AML-193 (cell line): ENCODE results near the gene NIPAL3.

ENCODE experiments used
- DNase-seq, 2 experiments: peaks; one replicate each; lab custom pipeline; 2025; lab: John Stamatoyannopoulos, UW

Gene NIPAL3

GRCh38 chr1:24390924-24391782 is 24.4 kb upstream of the NIPAL3 start:
- DNase-seq: peak; percentile 25 to 38

DNA sequence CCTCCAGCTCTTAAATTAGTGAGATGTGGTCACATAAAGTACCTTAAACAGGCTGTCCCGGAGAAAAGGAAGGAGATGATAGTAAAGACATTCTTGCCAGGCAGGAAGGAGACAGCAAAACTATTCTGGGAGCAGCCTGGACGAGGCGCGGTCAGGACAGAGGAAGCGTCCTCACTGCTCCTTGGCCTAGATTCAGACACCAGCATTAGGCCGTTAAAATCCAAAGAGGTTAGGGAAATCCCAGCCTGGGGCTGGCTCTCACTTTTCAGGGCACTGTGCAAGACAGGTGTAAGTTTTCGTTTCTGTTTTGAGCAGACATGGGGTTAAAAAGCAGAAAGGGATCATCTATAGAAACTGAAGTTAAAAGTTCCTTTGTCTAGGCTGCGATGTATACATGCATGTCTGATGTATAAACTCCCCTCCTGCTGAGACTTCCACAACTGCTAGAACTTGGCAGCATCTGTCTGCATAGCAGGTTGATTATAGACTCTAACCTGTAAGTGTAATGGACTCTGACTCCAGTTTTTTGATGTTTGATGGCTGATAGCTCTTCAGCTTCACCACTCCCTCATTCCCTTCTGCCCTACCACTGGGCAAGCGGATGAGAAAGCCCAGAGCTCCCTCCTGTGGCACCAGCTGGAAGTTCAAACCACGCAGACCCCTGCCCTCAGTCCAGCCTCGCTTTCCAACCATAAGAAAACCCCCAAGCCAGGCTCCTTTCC is 23.6 kb upstream of the NIPAL3 start:
- peak; percentile 22 to 44 for DNase-seq

- DNase-seq: no peak
These were observed 23.0 kb upstream of the NIPAL3 start for GRCh38 chr1:24392604-24392946.

DNA sequence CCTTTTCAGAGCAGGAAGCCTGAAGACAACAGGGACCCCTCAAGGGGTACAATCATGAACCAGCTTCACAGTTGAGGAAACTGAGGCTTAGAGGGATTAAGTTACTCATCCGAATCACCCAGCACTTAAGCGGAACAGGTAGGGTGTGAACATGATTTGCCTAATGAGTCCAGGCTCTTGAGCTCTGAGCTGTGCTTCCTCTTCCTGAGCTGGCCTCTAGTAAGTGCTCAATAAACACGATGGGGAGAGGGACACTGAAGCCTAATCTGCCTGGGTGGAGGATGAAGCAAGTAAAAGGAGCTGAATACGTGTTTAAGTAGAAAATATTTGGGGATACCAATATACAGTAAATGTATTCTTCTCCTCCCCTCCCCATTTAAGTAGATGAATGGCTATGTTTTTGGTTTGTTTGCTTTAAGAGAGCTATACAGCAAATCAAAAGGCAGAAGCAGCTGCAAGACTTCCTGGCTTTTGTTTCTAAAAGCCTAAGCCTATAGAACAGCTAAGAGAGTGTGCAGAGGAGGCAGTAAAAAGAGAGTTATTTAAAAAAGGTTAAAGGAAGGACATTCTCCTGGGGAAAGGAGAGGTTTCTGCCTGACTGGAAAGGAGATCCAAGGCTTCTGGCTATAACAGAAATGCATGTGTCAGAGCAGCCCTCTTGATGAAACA is 22.5 kb upstream of the NIPAL3 start:
- DNase-seq: no peak

DNA sequence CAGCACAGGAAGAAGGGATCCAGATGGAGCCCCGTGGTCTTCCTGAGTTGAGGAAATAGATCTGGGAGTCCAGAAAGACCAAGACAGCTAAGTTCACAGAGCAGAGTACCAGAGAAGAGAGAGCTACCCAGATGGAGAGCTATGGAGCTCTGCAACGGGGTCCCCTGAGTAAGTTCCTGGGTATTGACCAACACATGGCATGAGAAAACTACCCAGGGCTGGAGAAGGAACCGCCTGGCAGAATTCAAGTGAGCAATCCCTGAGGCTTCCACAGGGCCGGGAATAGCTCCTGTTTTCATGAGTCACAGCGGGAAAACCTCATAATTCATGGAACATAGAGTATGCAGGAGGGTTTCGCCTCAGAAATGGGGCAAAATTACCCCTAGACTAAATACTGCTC is 21.7 kb upstream of the NIPAL3 start:
- no peak for DNase-seq

DNA sequence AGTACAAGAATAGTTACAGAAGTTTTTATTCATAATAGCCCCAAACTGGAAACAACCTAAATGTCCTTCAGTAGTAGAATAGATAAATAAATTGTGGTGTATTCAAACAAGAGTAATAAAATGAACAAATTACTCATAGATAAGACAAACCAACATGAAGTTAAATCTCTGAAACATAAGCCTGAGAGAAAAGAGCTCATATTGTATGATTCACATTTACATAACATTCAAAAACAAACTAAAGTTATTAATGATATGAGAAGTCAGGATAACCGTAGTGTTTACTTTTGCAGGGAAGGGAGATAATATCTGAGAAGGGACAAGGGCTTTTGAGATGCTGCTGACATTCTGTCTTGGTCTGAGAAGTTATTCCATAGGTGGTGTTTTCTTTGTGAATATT is 15.5 kb upstream of the NIPAL3 start:
- no peak for DNase-seq

- no peak for DNase-seq
These were observed 11.8 kb upstream of the NIPAL3 start for GRCh38 chr1:24403806-24404205.

- DNase-seq: no peak
These were observed 8.8 kb upstream of the NIPAL3 start for GRCh38 chr1:24406788-24407187.

GRCh38 chr1:24409535-24409934 is 6.1 kb upstream of the NIPAL3 start:
- no peak for DNase-seq

DNA sequence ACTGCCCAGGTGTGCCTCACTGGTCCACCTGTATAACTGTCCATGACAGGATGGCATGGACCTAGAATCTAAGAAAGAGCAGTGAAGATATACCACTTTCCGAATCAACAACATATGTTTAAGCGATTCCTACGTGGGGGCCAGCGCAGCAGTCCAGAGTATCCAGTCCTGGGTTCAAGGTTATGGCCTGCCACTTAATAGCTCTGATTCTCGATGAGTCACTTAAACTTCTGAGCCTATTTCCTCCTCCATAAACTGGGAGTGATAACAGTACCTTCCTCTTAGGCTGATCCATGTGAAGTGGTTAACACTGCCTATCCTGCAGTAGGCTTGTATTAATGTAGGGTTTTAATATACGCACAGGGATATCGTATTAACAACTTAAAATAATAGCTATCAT is 4.9 kb upstream of the NIPAL3 start:
- DNase-seq: no peak

- no peak for DNase-seq
These were observed 3.6 kb upstream of the NIPAL3 start for GRCh38 chr1:24411963-24412362.

DNA sequence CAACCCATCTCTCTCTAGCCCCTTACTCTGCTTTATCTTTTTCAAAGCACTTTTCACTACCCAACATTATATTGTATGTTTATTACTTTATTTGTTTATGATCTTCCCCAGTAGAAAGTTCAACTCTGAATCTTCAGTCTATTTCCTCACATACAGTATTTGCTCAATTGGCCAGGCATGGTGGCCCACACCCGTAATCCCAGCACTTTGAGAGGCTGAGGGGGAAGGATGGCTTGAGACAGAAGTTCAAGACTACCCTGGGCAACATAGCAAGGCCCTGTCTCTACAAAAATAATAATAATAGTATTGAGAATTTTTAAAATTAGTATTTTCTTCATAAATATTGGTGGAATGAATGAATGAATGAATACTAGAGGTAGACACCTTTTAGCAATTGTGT is 3.2 kb upstream of the NIPAL3 start:
- no peak for DNase-seq

- DNase-seq: peak; percentile 82 to 87
These were observed 2.0 kb upstream of the NIPAL3 start, which contains the start of gene STPG1 for GRCh38 chr1:24413350-24414163. STPG1 (minus strand) TSS chr1:24413782; CDS start chr1:24401388, 12,394 bp downstream.

- DNase-seq: no peak
These were observed 748 bp upstream of the NIPAL3 start for GRCh38 chr1:24414775-24415333.

DNA sequence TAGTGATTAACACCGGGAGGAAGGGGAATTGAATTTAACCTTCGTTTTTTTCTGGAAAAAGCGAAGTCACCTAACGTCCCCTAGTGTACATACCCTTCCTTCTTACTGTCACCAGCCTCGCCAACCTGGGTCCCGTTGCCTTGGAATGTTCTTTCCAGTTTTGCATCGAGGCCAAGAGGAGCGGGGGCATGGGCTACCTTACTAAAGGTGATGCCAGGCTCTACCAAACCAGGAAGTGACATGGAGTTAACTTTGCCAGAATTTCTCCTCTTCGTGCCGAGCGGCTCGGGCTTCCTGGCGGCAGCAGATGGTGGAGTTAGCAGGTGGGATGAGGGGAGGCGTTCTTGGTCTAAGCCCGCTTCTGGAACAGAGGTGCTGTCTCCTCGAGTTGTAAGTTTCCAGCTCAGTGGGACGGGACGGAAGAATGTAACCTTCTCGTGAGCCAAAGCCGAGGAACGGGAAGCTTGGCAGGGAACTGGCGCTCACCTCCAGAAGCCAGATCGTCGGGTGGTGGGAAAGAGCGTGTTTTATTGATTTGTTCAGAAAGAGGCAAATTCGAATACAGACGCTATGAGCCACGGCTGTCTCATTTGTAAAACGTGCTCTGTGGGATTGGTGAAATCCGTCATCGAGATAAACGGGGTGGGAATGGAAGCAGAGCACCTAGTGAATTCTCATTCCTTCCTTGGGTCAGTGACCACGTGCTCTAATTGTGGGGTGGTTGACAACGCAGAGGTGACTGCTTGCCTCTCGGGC is 486 bp downstream of the NIPAL3 start:
- DNase-seq: no peak

GRCh38 chr1:24416666-24417391 is 1.2 kb downstream of the NIPAL3 start:
- DNase-seq: peak in 1 of 2 experiments; percentile 9

DNA sequence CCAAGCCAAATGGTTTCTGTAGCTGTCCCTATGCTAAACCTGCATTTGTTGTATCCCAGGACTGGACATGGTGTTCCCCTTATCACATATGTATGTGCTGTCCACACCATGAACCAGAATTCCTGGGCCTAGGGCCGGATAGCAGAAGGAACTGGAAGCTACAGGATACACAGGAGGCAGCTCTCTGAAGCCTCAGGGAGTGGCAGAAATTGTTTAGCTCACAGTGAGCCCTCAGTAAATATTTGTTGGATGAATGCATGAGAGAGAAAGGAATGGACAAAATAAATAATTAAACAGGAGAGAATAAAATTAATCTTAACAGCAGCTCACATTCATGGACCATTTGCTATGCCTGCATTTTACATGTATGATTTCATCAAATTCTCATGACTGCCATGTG is 2.1 kb downstream of the NIPAL3 start:
- DNase-seq: no peak

DNA sequence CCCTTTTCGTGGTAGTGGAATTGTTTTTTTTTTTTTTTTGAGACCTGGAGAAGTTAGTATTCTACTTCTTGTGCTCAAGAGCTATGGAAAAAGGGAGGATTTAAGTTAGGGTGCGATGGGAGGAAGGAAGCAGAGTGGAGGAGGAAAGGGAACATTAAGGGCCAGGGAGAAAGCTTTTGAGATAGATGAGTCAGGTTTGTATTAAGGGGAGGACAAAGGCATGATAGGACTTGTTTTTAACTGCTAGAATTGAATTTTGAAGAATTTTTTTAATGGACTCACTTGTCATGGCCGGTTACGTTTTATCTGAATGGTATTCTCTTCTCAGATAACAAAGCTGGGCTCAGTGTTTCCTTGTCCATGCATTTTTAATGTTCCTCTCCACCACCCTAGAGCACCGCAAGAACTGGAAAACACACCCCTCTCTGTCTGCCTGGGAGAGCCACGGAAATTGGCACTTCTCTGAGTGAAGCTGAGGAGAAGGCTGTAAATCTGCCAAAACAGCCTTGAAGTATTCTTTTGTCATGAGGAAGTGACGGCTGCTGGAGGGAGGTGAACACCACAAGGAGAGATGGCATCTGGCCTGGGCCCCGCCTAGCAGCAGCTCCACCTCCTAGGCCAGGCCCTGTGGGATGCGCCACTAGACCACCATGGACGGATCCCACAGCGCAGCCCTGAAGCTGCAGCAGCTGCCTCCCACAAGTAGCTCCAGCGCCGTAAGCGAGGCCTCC is 3.5 kb downstream of the NIPAL3 start:
- DNase-seq: no peak

GRCh38 chr1:24420547-24420946 is 4.9 kb downstream of the NIPAL3 start:
- DNase-seq: peak; percentile 26 to 46
